Measurements from ENCODE around the gene MCF2L.

DNA sequence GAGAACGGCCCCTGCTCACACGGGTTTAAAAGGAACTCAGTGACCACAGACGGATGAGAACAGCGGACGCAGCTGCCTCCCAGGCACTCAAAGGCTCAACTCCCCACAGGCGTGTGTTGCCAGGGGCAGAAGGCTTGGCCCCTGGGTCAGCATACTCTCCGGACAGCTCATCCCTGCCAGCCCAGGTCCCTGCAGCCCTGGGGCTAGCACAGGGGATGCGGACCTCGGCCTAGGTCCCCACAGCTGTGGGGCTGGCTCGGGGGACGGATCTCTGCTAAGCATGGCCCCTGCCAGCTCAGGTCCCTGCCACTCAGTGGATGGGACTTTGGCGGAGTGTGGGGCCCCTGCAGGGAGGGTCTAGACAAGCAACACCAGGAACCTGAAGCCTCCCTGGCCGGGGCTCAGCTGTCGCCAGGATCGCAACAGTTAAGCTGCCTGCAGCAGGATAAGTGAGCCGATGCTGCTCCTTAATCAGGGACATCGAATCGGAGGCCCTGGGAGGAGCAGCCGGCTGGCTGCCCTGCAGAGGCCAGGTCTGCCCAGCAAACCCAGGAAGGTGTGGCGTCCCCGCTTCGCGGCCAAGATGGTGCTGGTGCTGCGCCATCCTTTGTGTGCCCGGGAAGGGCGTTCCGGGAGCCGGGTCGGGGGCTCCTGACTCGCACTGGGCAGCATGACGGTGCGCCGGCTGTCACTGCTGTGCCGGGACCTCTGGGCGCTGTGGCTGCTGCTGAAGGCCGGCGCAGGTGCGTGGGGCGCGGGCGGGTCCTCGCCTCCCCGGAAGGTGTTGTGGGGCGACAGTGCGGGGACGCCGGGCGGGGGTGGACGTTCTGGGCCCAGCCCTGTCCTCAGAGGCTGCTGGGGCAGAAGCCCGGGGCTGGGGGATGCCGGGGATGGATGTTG is 32.5 kb downstream of the MCF2L start:
- TF ChIP-seq, protein P1, sequence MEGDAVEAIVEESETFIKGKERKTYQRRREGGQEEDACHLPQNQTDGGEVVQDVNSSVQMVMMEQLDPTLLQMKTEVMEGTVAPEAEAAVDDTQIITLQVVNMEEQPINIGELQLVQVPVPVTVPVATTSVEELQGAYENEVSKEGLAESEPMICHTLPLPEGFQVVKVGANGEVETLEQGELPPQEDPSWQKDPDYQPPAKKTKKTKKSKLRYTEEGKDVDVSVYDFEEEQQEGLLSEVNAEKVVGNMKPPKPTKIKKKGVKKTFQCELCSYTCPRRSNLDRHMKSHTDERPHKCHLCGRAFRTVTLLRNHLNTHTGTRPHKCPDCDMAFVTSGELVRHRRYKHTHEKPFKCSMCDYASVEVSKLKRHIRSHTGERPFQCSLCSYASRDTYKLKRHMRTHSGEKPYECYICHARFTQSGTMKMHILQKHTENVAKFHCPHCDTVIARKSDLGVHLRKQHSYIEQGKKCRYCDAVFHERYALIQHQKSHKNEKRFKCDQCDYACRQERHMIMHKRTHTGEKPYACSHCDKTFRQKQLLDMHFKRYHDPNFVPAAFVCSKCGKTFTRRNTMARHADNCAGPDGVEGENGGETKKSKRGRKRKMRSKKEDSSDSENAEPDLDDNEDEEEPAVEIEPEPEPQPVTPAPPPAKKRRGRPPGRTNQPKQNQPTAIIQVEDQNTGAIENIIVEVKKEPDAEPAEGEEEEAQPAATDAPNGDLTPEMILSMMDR (IDR thresholded peaks at IDR 0.05), result no peak
- TF ChIP-seq POLR2A (IDR thresholded peaks at IDR 0.05), result no peak
